ENCODE data around the gene ZNF385D. TPM values are rescaled to one million over a fixed set of nuclear protein-coding genes. Genes with fewer than 3 reads are reported as not detected.
A peak's percentile ranks its signal among the peaks of the same experiment; 100 is the strongest.

ZNF385D gene
- total RNA-seq, 1 donor from 2014 or later = 0.10 TPM

GRCh38 chr3:21484828-21485144 lies 266.2 kb downstream of the ZNF385D start:
- Mint-ChIP-seq H3K4me1 (ENCODE audit: low read depth) (no peaks in the 10 kb centered on the region), H3K36me3 (ENCODE audit: insufficient read depth) (no peaks in the 10 kb centered on the region)
- no peak for DNase-seq (ENCODE audit: low spot score, unreplicated experiment)

GRCh38 chr3:21484057-21484827 lies 266.8 kb downstream of the ZNF385D start:
- DNase-seq (ENCODE audit: low spot score, unreplicated experiment) = peak; percentile 41
- H3K36me3 Mint-ChIP-seq (ENCODE audit: insufficient read depth) = no peaks in the 10 kb centered on the region
- H3K27ac Mint-ChIP-seq = no peak overlapping the region
- no peaks in the 10 kb centered on the region for H3K27me3 Mint-ChIP-seq
- H3K4me1 Mint-ChIP-seq (ENCODE audit: low read depth) = no peaks in the 10 kb centered on the region
- H3K4me3 Mint-ChIP-seq (ENCODE audit: low read depth) = no peak overlapping the region
- no peaks in the 10 kb centered on the region for H3K9me3 Mint-ChIP-seq (ENCODE audit: low read depth)
- TF ChIP-seq, protein P1, sequence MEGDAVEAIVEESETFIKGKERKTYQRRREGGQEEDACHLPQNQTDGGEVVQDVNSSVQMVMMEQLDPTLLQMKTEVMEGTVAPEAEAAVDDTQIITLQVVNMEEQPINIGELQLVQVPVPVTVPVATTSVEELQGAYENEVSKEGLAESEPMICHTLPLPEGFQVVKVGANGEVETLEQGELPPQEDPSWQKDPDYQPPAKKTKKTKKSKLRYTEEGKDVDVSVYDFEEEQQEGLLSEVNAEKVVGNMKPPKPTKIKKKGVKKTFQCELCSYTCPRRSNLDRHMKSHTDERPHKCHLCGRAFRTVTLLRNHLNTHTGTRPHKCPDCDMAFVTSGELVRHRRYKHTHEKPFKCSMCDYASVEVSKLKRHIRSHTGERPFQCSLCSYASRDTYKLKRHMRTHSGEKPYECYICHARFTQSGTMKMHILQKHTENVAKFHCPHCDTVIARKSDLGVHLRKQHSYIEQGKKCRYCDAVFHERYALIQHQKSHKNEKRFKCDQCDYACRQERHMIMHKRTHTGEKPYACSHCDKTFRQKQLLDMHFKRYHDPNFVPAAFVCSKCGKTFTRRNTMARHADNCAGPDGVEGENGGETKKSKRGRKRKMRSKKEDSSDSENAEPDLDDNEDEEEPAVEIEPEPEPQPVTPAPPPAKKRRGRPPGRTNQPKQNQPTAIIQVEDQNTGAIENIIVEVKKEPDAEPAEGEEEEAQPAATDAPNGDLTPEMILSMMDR (IDR thresholded peaks at IDR 0.05; ENCODE audit: unreplicated experiment) = peak; percentile 78

More at GRCh38 chr3:21484828-21485144, 266.2 kb downstream of the ZNF385D start:
- Mint-ChIP-seq H3K27ac (no peak overlapping the region), H3K9me3 (ENCODE audit: low read depth) (no peaks in the 10 kb centered on the region), H3K4me3 (ENCODE audit: low read depth) (no peak overlapping the region), H3K27me3 (no peaks in the 10 kb centered on the region)
- TF ChIP-seq, protein P1 (IDR thresholded peaks at IDR 0.05; ENCODE audit: unreplicated experiment) = no peak

DNA sequence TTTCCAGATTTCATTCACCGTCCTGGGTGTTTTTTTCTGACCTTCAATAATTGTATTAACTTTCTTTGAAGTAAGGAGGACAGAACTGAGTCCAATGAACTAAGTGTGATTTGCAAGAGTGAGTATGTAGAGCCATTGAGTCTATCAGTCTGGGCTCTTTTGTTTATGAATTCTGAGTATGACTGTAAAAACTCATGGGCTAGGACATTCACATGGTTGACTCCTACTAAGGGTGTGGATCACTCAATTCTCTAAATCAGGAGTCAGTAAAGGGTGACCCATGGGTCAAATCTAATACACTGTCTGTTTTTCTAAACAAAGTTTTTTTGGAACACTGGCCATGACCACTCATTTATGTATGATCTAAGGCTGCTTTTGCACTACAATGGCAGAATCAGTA lies 269.0 kb downstream of the ZNF385D start:
- Mint-ChIP-seq H3K27ac (no peak overlapping the region), H3K4me3 (ENCODE audit: low read depth) (no peak overlapping the region), H3K36me3 (ENCODE audit: insufficient read depth) (no peaks in the 10 kb centered on the region), H3K9me3 (ENCODE audit: low read depth) (no peaks in the 10 kb centered on the region), H3K4me1 (ENCODE audit: low read depth) (no peaks in the 10 kb centered on the region), H3K27me3 (no peaks in the 10 kb centered on the region)
- TF ChIP-seq, protein P1 (IDR thresholded peaks at IDR 0.05; ENCODE audit: unreplicated experiment) = no peak
- DNase-seq (ENCODE audit: low spot score, unreplicated experiment) = no peak

GRCh38 chr3:21477541-21478288 lies 273.3 kb downstream of the ZNF385D start:
- no peak for DNase-seq (ENCODE audit: low spot score, unreplicated experiment)
- Mint-ChIP-seq H3K36me3 (ENCODE audit: insufficient read depth) (no peaks in the 10 kb centered on the region), H3K4me3 (ENCODE audit: low read depth) (no peak overlapping the region), H3K27me3 (no peaks in the 10 kb centered on the region), H3K4me1 (ENCODE audit: low read depth) (no peaks in the 10 kb centered on the region), H3K9me3 (ENCODE audit: low read depth) (no peaks in the 10 kb centered on the region), H3K27ac (no peak overlapping the region)
- TF ChIP-seq, protein P1 (IDR thresholded peaks at IDR 0.05; ENCODE audit: unreplicated experiment) = no peak

- H3K4me1 Mint-ChIP-seq (ENCODE audit: low read depth) = no peaks in the 10 kb centered on the region
- no peaks in the 10 kb centered on the region for H3K36me3 Mint-ChIP-seq (ENCODE audit: insufficient read depth)
- DNase-seq (ENCODE audit: low spot score, unreplicated experiment) = no peak
These were observed 284.5 kb downstream of the ZNF385D start for GRCh38 chr3:21466476-21466875.

More at GRCh38 chr3:21466476-21466875, 284.5 kb downstream of the ZNF385D start:
- H3K27ac Mint-ChIP-seq = no peak overlapping the region
- no peaks in the 10 kb centered on the region for H3K9me3 Mint-ChIP-seq (ENCODE audit: low read depth)
- H3K27me3 Mint-ChIP-seq = no peaks in the 10 kb centered on the region
- TF ChIP-seq, protein P1 (IDR thresholded peaks at IDR 0.05; ENCODE audit: unreplicated experiment) = no peak
- H3K4me3 Mint-ChIP-seq (ENCODE audit: low read depth) = no peak overlapping the region

Measured in progenitor cell of endocrine pancreas (in vitro differentiated cells).